ENCODE data around the gene MIEN1. TPM values are rescaled to one million over a fixed set of nuclear protein-coding genes. Genes with fewer than 3 reads are reported as not detected.

MIEN1 gene
- total RNA-seq, 4 donors from 2014 or later: 32.4 to 52.7 (median 46.4) TPM

GRCh38 chr17:39716073-39716818, 14.1 kb downstream of the MIEN1 start:
- TF ChIP-seq CTCF (IDR thresholded peaks at IDR 0.05; ENCODE audit: low read depth): no peak

- no peak for TF ChIP-seq CTCF (IDR thresholded peaks at IDR 0.05; ENCODE audit: low read depth)
Observed at GRCh38 chr17:39715375-39716072, 14.8 kb downstream of the MIEN1 start.

- no peak for TF ChIP-seq CTCF (IDR thresholded peaks at IDR 0.05; ENCODE audit: low read depth)
Observed at GRCh38 chr17:39714234-39714633, 16.1 kb downstream of the MIEN1 start.

GRCh38 chr17:39711851-39712250, 18.5 kb downstream of the MIEN1 start:
- no peak for TF ChIP-seq CTCF (IDR thresholded peaks at IDR 0.05; ENCODE audit: low read depth)

- TF ChIP-seq CTCF (IDR thresholded peaks at IDR 0.05; ENCODE audit: low read depth): no peak
Observed at GRCh38 chr17:39709998-39710964, 20.1 kb downstream of the MIEN1 start.

- no peak for TF ChIP-seq CTCF (IDR thresholded peaks at IDR 0.05; ENCODE audit: low read depth)
Observed at GRCh38 chr17:39709319-39709997, 20.9 kb downstream of the MIEN1 start.
